ENCODE data around the gene TUBAL3. TPM values are rescaled to one million over a fixed set of nuclear protein-coding genes. Genes with fewer than 3 reads are reported as not detected.

TUBAL3 gene
- total and polyA plus RNA-seq, 2 of the 4 experiments (the other 2 are of a cell fraction): not detected

GRCh38 chr10:5364374-5364773 is 40.3 kb downstream of the TUBAL3 start:
- H3K9ac ChIP-seq (ENCODE audit: low read depth, low read length): no peak overlapping the region
- no peak overlapping the region for H2AK9ac ChIP-seq (replicated peaks; ENCODE audit: low read depth, low read length, poor library complexity)
- no peak for DNase-seq
- no peak overlapping the region for H3K4me2 ChIP-seq (ENCODE audit: low read depth, low read length)
- peaks cover 7% of the 10 kb centered on the region for H3K27me3 ChIP-seq (ENCODE audit: control insufficient read depth, insufficient read depth, low read length)
- no peak overlapping the region for H2BK20ac ChIP-seq (ENCODE audit: low read depth, low read length)
- in situ Hi-C loops (cut with MboI; ENCODE audit: low sequenced_read_pairs) (no loop called here), intact Hi-C loops (cut with micrococcal nuclease) (no loop called here), dilution Hi-C loops (cut with HindIII; ENCODE audit: low sequenced_read_pairs, unreplicated experiment) (no loop called here)
- no peak overlapping the region for H3K18ac ChIP-seq (ENCODE audit: low read depth, low read length)
- no peak for ATAC-seq (ENCODE audit: low read depth)
- H3K4ac ChIP-seq (ENCODE audit: low read depth, low read length): no peak overlapping the region
- H4K91ac ChIP-seq (ENCODE audit: insufficient read depth, low read depth, low read length): no peak overlapping the region
- no peak overlapping the region for H3K56ac ChIP-seq (ENCODE audit: extremely low read depth, insufficient read depth, low read length)
- H3K79me1 ChIP-seq (ENCODE audit: low read depth in 1 of 2, low read length in 2 of 2): no peaks in the 10 kb centered on the region
- H2AK5ac ChIP-seq (ENCODE audit: low read depth, low read length): no peak overlapping the region
- no peak overlapping the region for H3K23ac ChIP-seq (ENCODE audit: low read depth, low read length)
- no peak overlapping the region for H4K8ac ChIP-seq (ENCODE audit: low read depth in 2 of 2, low read length in 2 of 2)
- H3K9me3 ChIP-seq (ENCODE audit: control insufficient read depth, insufficient read depth, low read length): no peaks in the 10 kb centered on the region
- no peak overlapping the region for H2AFZ ChIP-seq (replicated peaks; ENCODE audit: low read length, poor library complexity)
- H2BK15ac ChIP-seq (ENCODE audit: low read depth, low read length): no peak overlapping the region
- no peaks in the 10 kb centered on the region for H3K9me1 ChIP-seq (ENCODE audit: insufficient read depth, low read length)
- no peaks in the 10 kb centered on the region for H3K36me3 ChIP-seq (ENCODE audit: control insufficient read depth, insufficient read depth, low read length)
- no peak overlapping the region for H3K4me3 ChIP-seq (ENCODE audit: insufficient read depth, low read depth, low read length)
- no peak overlapping the region for H2BK120ac ChIP-seq (ENCODE audit: low read depth, low read length)
- 74% methylated on average over 5 of the region's 11 CpGs; no CpG with 5 or more reads in 1 of the 2 experiments for WGBS, 2 experiments (ENCODE audit: extremely low coverage in 2 of 2, insufficient read length in 1 of 2)
- no peaks in the 10 kb centered on the region for H4K20me1 ChIP-seq (ENCODE audit: insufficient read depth, low read length)
- H3K4me1 ChIP-seq (ENCODE audit: control insufficient read depth, insufficient read depth, low read length): no peaks in the 10 kb centered on the region
- BruUV-seq (replicated peaks): no TSS peak
- CTCF ChIA-PET: no interaction called here
- POLR2A ChIA-PET (ENCODE audit: unreplicated experiment): no interaction called here
- H4K5ac ChIP-seq (ENCODE audit: low read depth, low read length): no peak overlapping the region
- TF ChIP-seq SMC3 (IDR thresholded peaks at IDR 0.05; ENCODE audit: low read depth, low read length) (no peak), POLR2A (IDR thresholded peaks at IDR 0.05; ENCODE audit: low read depth, low read length) (no peak), CTCF (conservative IDR thresholded peaks at IDR 0.05; ENCODE audit: low read depth, low read length) (no peak), RAD21 (IDR thresholded peaks at IDR 0.05; ENCODE audit: low read length) (no peak), CEBPB (IDR thresholded peaks at IDR 0.05; ENCODE audit: low read depth, low read length) (no peak), BHLHE40 (IDR thresholded peaks at IDR 0.05; ENCODE audit: low read depth, low read length) (no peak), RCOR1 (IDR thresholded peaks at IDR 0.05; ENCODE audit: insufficient replicate concordance, low read length) (no peak), MAFK (IDR thresholded peaks at IDR 0.05; ENCODE audit: low read depth, low read length) (no peak), MXI1 (IDR thresholded peaks at IDR 0.05; ENCODE audit: borderline replicate concordance, low read depth, low read length) (no peak)
- TF ChIP-seq, protein P1, sequence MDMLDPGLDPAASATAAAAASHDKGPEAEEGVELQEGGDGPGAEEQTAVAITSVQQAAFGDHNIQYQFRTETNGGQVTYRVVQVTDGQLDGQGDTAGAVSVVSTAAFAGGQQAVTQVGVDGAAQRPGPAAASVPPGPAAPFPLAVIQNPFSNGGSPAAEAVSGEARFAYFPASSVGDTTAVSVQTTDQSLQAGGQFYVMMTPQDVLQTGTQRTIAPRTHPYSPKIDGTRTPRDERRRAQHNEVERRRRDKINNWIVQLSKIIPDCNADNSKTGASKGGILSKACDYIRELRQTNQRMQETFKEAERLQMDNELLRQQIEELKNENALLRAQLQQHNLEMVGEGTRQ (IDR thresholded peaks at IDR 0.05; ENCODE audit: low read depth, low read length): no peak
- no peak overlapping the region for H3K27ac ChIP-seq (ENCODE audit: insufficient read depth, low read length)
- no peak overlapping the region for H2BK5ac ChIP-seq (ENCODE audit: low read depth, low read length, poor library complexity, severe bottlenecking)
- no peak overlapping the region for H3K14ac ChIP-seq (replicated peaks; ENCODE audit: low read depth, low read length)
